ENCODE measurements around the gene LONRF2.

- TF ChIP-seq POLR2A (IDR thresholded peaks at IDR 0.05) (no peak), CTCF (IDR thresholded peaks at IDR 0.05) (no peak)
These were observed 87.2 kb downstream of the LONRF2 start for GRCh38 chr2:100235098-100235497.
